Esophagus squamous epithelium (tissue), 4 donors: ENCODE measurements around the gene ATP8B4.

Source experiments
- POLR2A ChIP-seq, 4 donors: fragments of 450-650 bp; IDR thresholded peaks; one replicate each; pipeline ENCODE4 v1.6.1; 2017; ENCODE audit warnings: antibody characterized with exemption in 4 of 4, mild to moderate bottlenecking in 4 of 4, moderate library complexity in 3 of 4
- TF ChIP-seq, protein P1 (sequence below), 6 experiments: fragments of 450-650 bp in 4 of 6; fragments of 200-600 bp in 2 of 6; sonication (generic) in 2 of 6; IDR thresholded peaks; one replicate each; pipeline ENCODE4 v1.5.1; 2016 to 2019; ENCODE audit warnings: antibody characterized with exemption in 6 of 6, mild to moderate bottlenecking in 4 of 6, moderate library complexity in 4 of 6

DNA sequence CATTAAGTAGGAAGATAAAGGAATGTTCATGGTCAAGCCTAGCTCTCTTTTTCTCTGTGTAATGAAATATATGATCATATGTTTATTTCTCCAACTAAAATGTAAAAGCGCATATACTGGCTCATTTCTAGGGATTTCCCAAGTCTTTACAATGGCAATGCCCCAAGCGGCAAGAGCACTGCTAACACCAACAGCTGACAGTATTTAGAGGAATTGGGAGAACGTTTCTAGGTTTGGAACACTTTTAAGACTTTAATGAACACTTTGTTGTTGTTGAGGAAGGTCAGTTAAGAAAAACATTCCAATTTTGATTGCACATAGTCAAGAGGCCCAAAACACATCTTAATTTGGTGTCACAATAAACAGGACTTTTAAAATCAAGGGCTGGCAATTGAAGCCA is 132.7 kb downstream of the ATP8B4 start:
- TF ChIP-seq, protein P1, sequence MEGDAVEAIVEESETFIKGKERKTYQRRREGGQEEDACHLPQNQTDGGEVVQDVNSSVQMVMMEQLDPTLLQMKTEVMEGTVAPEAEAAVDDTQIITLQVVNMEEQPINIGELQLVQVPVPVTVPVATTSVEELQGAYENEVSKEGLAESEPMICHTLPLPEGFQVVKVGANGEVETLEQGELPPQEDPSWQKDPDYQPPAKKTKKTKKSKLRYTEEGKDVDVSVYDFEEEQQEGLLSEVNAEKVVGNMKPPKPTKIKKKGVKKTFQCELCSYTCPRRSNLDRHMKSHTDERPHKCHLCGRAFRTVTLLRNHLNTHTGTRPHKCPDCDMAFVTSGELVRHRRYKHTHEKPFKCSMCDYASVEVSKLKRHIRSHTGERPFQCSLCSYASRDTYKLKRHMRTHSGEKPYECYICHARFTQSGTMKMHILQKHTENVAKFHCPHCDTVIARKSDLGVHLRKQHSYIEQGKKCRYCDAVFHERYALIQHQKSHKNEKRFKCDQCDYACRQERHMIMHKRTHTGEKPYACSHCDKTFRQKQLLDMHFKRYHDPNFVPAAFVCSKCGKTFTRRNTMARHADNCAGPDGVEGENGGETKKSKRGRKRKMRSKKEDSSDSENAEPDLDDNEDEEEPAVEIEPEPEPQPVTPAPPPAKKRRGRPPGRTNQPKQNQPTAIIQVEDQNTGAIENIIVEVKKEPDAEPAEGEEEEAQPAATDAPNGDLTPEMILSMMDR (IDR thresholded peaks at IDR 0.05): no peak
- no peak for TF ChIP-seq POLR2A (IDR thresholded peaks at IDR 0.05)
